Liver (tissue), 9 donors: ENCODE data around the gene CSF2. TPM values are rescaled to one million over a fixed set of nuclear protein-coding genes. Genes with fewer than 3 reads are reported as not detected.

Experiments used
- DNase-seq: peaks from one replicate; pipeline ENCODE4 v3.0.0-alpha.2; 2017; ENCODE audit warnings: low spot score
- H3K27ac ChIP-seq, 2 donors: one replicate each; pipeline ENCODE4 v1.7.0; 2013; ENCODE audit warnings: inconsistent platforms in 2 of 2, low read length in 2 of 2, control low read depth in 1 of 2, low read depth in 1 of 2, mild to moderate bottlenecking in 1 of 2
- H3K27me3 ChIP-seq, 4 donors: one replicate each; pipeline versions ENCODE4 v1.6.1 to v1.7.0; 2013; ENCODE audit warnings: low read length in 3 of 4, inconsistent platforms in 1 of 4, mild to moderate bottlenecking in 1 of 4, moderate library complexity in 1 of 4; ENCODE audit not compliant: control insufficient read depth in 4 of 4, insufficient read depth in 4 of 4
- H3K36me3 ChIP-seq, 4 donors: one replicate each; pipeline versions ENCODE4 v1.6.1 to v1.7.0; 2013; ENCODE audit warnings: low read length in 3 of 4, mild to moderate bottlenecking in 3 of 4, low read depth in 1 of 4, moderate library complexity in 1 of 4; ENCODE audit not compliant: control insufficient read depth in 4 of 4, insufficient read depth in 3 of 4
- H3K4me1 ChIP-seq, 4 donors: one replicate each; pipeline versions ENCODE4 v1.6.1 to v1.7.0; 2013; ENCODE audit warnings: low read length in 3 of 4, mild to moderate bottlenecking in 3 of 4, moderate library complexity in 1 of 4; ENCODE audit not compliant: control insufficient read depth in 4 of 4, insufficient read depth in 4 of 4
- H3K4me3 ChIP-seq, 3 donors: one replicate each; pipeline versions ENCODE4 v1.6.1 to v1.7.0; 2013; ENCODE audit warnings: low read length in 3 of 3, control low read depth in 1 of 3, low read depth in 1 of 3, mild to moderate bottlenecking in 1 of 3
- H3K9ac ChIP-seq, 2 donors: one replicate each; pipeline ENCODE4 v1.7.0; 2013; ENCODE audit warnings: low read length in 2 of 2, mild to moderate bottlenecking in 2 of 2, moderate library complexity in 2 of 2, control low read depth in 1 of 2, low read depth in 1 of 2
- H3K9me3 ChIP-seq, 4 donors: one replicate each; pipeline versions ENCODE4 v1.6.1 to v1.7.0; 2013; ENCODE audit warnings: low read length in 3 of 4; ENCODE audit not compliant: control insufficient read depth in 4 of 4
- EGR1 ChIP-seq, 2 donors: IDR thresholded peaks; 2 replicates each; pipeline ENCODE4 v1.6.1; 2016 to 2018; ENCODE audit warnings: antibody characterized with exemption in 2 of 2, low read depth in 2 of 2
- FOXA1 ChIP-seq: IDR thresholded peaks from 2 replicates; pipeline ENCODE4 v1.6.1; 2016; ENCODE audit warnings: antibody characterized with exemption
- FOXA2 ChIP-seq: IDR thresholded peaks from 2 replicates; pipeline ENCODE4 v1.6.1; 2016; ENCODE audit warnings: antibody characterized with exemption
- GABPA ChIP-seq, 2 donors: IDR thresholded peaks in 1 of 2; conservative IDR thresholded peaks in 1 of 2; 2 replicates each; pipeline ENCODE4 v1.6.1; 2016; ENCODE audit warnings: antibody characterized with exemption in 2 of 2, mild to moderate bottlenecking in 1 of 2, moderate library complexity in 1 of 2
- HNF4A ChIP-seq, 2 donors: conservative IDR thresholded peaks; 2 replicates each; pipeline ENCODE4 v1.6.1; 2016; ENCODE audit warnings: antibody characterized with exemption in 2 of 2, mild to moderate bottlenecking in 2 of 2
- HNF4G ChIP-seq: IDR thresholded peaks from 2 replicates; pipeline ENCODE4 v1.6.1; 2016; ENCODE audit warnings: antibody characterized with exemption
- JUND ChIP-seq, 2 donors: IDR thresholded peaks; 2 replicates each; pipeline ENCODE4 v1.6.1; 2016; ENCODE audit warnings: antibody characterized with exemption in 2 of 2
- NR2F2 ChIP-seq: IDR thresholded peaks from 2 replicates; pipeline ENCODE4 v1.6.1; 2016; ENCODE audit warnings: antibody characterized with exemption
- RAD21 ChIP-seq, 2 donors: IDR thresholded peaks; 2 replicates each; pipeline ENCODE4 v1.6.1; 2016; ENCODE audit warnings: antibody characterized with exemption in 2 of 2, mild to moderate bottlenecking in 2 of 2
- REST ChIP-seq: IDR thresholded peaks from 2 replicates; pipeline ENCODE4 v1.6.1; 2016; ENCODE audit warnings: antibody characterized with exemption, mild to moderate bottlenecking
- RXRA ChIP-seq, 2 donors: IDR thresholded peaks; 2 replicates each; pipeline ENCODE4 v1.6.1; 2017 to 2018; ENCODE audit warnings: antibody characterized with exemption in 2 of 2, mild to moderate bottlenecking in 1 of 2
- SP1 ChIP-seq: IDR thresholded peaks from 2 replicates; pipeline ENCODE4 v1.6.1; 2018; ENCODE audit warnings: antibody characterized with exemption, mild to moderate bottlenecking
- TAF1 ChIP-seq: conservative IDR thresholded peaks from 2 replicates; pipeline ENCODE4 v1.6.1; 2016; ENCODE audit warnings: antibody characterized with exemption, mild to moderate bottlenecking
- YY1 ChIP-seq: IDR thresholded peaks from 2 replicates; pipeline ENCODE4 v1.6.1; 2016; ENCODE audit warnings: antibody characterized with exemption, mild to moderate bottlenecking
- ZBTB33 ChIP-seq: IDR thresholded peaks from 2 replicates; pipeline ENCODE4 v1.6.1; 2016; ENCODE audit warnings: antibody characterized with exemption
- WGBS: extraction: QIAGEN DNeasy Blood & Tissue Kit; methylation state at CpG from one replicate; pipeline ENCODE4 v1.1.7; 2013; 5-methylcytosine and 5-hydroxymethylcytosine counted together
- polyA plus RNA-seq, 2 donors: library from polyadenylated mRNA; stranded (reverse) in 1 of 2; unstranded in 1 of 2; fragments of 200-250 nt in 1 of 2; fragments of >200 nt in 1 of 2; fragmentation: Nextera tagmentation in 1 of 2; extraction: Ambion mirVana in 1 of 2; gene quantifications; one replicate each; pipeline versions ENCODE4 v1.2.1 to v1.2.3, GENCODE V29; 2013 to 2015
- total RNA-seq, 2 donors: library from RNA; depleted of rRNA; stranded (reverse); fragments of >200 nt; gene quantifications; one replicate each; pipeline ENCODE4 v1.2.3, GENCODE V29; 2014
- TF ChIP-seq, protein P1 (sequence below): IDR thresholded peaks from 2 replicates; pipeline ENCODE4 v1.6.1; 2016; ENCODE audit warnings: antibody characterized with exemption
- TF ChIP-seq, protein P2 (sequence below): fragments of 150-350 bp; IDR thresholded peaks from 2 replicates; pipeline ENCODE4 v1.5.1; 2017; ENCODE audit warnings: improper control_type of control experiment, low read depth, low read length; ENCODE audit not compliant: missing input control
- TF ChIP-seq, protein P3 (sequence below): IDR thresholded peaks from 2 replicates; pipeline ENCODE4 v1.6.1; 2016; ENCODE audit warnings: antibody characterized with exemption
- donor health status: healthy.
- donor health status: healthy.
- donor health status: healthy.
- donor health status: healthy.
- donor health status: healthy.

CSF2 gene
- total and polyA plus RNA-seq, 4 donors, result not detected

GRCh38 chr5:132109494-132110053 is 36.0 kb downstream of the CSF2 start:
- no peak for DNase-seq
- H3K9me3 ChIP-seq, result peaks cover 0 to 6% (median 0%) of the 10 kb centered on the region in 4 donors
- H3K27ac ChIP-seq, result no peak overlapping the region
- no peak overlapping the region for H3K4me3 ChIP-seq
- H3K4me1 ChIP-seq, result no peaks in the 10 kb centered on the region
- H3K36me3 ChIP-seq, result no peaks in the 10 kb centered on the region
- no peak for TF ChIP-seq HNF4G
- TF ChIP-seq, protein P1, sequence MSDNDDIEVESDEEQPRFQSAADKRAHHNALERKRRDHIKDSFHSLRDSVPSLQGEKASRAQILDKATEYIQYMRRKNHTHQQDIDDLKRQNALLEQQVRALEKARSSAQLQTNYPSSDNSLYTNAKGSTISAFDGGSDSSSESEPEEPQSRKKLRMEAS, result no peak
- TF ChIP-seq RXRA (IDR thresholded peaks at IDR 0.05), result no peak
- TF ChIP-seq REST, result no peak
- TF ChIP-seq FOXA1, result no peak
- TF ChIP-seq FOXA2, result no peak
- TF ChIP-seq RAD21 (IDR thresholded peaks at IDR 0.05), result no peak
- no peak for TF ChIP-seq HNF4A (conservative IDR thresholded peaks at IDR 0.05)
- TF ChIP-seq, protein P2, sequence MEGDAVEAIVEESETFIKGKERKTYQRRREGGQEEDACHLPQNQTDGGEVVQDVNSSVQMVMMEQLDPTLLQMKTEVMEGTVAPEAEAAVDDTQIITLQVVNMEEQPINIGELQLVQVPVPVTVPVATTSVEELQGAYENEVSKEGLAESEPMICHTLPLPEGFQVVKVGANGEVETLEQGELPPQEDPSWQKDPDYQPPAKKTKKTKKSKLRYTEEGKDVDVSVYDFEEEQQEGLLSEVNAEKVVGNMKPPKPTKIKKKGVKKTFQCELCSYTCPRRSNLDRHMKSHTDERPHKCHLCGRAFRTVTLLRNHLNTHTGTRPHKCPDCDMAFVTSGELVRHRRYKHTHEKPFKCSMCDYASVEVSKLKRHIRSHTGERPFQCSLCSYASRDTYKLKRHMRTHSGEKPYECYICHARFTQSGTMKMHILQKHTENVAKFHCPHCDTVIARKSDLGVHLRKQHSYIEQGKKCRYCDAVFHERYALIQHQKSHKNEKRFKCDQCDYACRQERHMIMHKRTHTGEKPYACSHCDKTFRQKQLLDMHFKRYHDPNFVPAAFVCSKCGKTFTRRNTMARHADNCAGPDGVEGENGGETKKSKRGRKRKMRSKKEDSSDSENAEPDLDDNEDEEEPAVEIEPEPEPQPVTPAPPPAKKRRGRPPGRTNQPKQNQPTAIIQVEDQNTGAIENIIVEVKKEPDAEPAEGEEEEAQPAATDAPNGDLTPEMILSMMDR, result no peak
- no peak for TF ChIP-seq YY1
- TF ChIP-seq GABPA (IDR thresholded peaks at IDR 0.05 in 1 of 2, conservative IDR thresholded peaks at IDR 0.05 in 1 of 2), result no peak
- TF ChIP-seq NR2F2, result no peak
- no peak for TF ChIP-seq EGR1 (IDR thresholded peaks at IDR 0.05; ENCODE audit: low read depth in 2 of 2)
- TF ChIP-seq ZBTB33, result no peak
- TF ChIP-seq SP1, result no peak
- no peak for TF ChIP-seq JUND (IDR thresholded peaks at IDR 0.05)
- TF ChIP-seq TAF1, result no peak
- TF ChIP-seq, protein P3, sequence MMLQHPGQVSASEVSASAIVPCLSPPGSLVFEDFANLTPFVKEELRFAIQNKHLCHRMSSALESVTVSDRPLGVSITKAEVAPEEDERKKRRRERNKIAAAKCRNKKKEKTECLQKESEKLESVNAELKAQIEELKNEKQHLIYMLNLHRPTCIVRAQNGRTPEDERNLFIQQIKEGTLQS, result no peak
- H3K9ac ChIP-seq, result no peak overlapping the region
- no peaks in the 10 kb centered on the region for H3K27me3 ChIP-seq
- WGBS, result 44% methylated on average over 3 of the region's 3 CpGs
